IMR-90 (cell line): ENCODE measurements around the gene RAD18. TPM values are rescaled to one million over a fixed set of nuclear protein-coding genes. Genes with fewer than 3 reads are reported as not detected.

Experiments
- ATAC-seq: fragments of 200-7000 bp; cut with Tn5 transposase; 2 replicates; pipeline ENCODE4 v1.9.1; 2020; ENCODE audit warnings: low read depth, mild to moderate bottlenecking, moderate library complexity
- BruUV-seq: library from RNA; stranded (reverse); fragments of 400-500 nt; replicated peaks from 2 replicates; lab custom pipeline; 2021; lab: Mats Ljungman, UMichigan
- CTCF ChIA-PET: fragments of 300-600 bp; formaldehyde crosslinking; extraction: SDS; loops from one replicate; lab custom pipeline; 2021; ENCODE audit warnings: antibody characterized with exemption; lab: Yijun Ruan, JAX
- POLR2A ChIA-PET: fragments of 300-600 bp; sonication (Branson Sonifier 250); formaldehyde crosslinking; loops from one replicate; lab custom pipeline; 2022; ENCODE audit warnings: antibody characterized with exemption; ENCODE audit not compliant: unreplicated experiment; lab: Charles Lee
- DNase-seq: peaks from one replicate; pipeline ENCODE4 v3.0.0; 2013
- H2AFZ ChIP-seq: replicated peaks from 2 replicates; pipeline ENCODE3; 2013; ENCODE audit warnings: low read length, mild to moderate bottlenecking; ENCODE audit not compliant: poor library complexity
- H2AK5ac ChIP-seq: 2 replicates; pipeline ENCODE4 v1.6.1; 2013; ENCODE audit warnings: low read depth, low read length, inconsistent platforms
- H2AK9ac ChIP-seq: replicated peaks from 2 replicates; pipeline ENCODE3; 2013; ENCODE audit warnings: mild to moderate bottlenecking, low read depth, low read length, moderate library complexity; ENCODE audit not compliant: poor library complexity
- H2BK120ac ChIP-seq: 2 replicates; pipeline ENCODE4 v1.6.1; 2013; ENCODE audit warnings: low read depth, low read length, inconsistent platforms
- H2BK15ac ChIP-seq: 3 replicates; pipeline ENCODE4 v1.6.1; 2013; ENCODE audit warnings: low read depth, low read length, inconsistent platforms
- H2BK20ac ChIP-seq: 2 replicates; pipeline ENCODE4 v1.6.1; 2013; ENCODE audit warnings: low read depth, mild to moderate bottlenecking, inconsistent platforms, low read length, moderate library complexity
- H2BK5ac ChIP-seq: 2 replicates; pipeline ENCODE4 v1.6.1; 2013; ENCODE audit warnings: mild to moderate bottlenecking, low read depth, low read length, inconsistent platforms; ENCODE audit not compliant: poor library complexity, severe bottlenecking
- H3K14ac ChIP-seq: replicated peaks from 2 replicates; pipeline ENCODE4 v1.6.1; 2013; ENCODE audit warnings: low read depth, low read length, inconsistent platforms
- H3K18ac ChIP-seq: 2 replicates; pipeline ENCODE4 v1.6.1; 2013; ENCODE audit warnings: low read depth, low read length, control low read depth
- H3K23ac ChIP-seq: 2 replicates; pipeline ENCODE4 v1.6.1; 2013; ENCODE audit warnings: low read depth, low read length, inconsistent platforms
- H3K27ac ChIP-seq: 2 replicates; pipeline ENCODE4 v1.5.1; 2013; ENCODE audit warnings: mild to moderate bottlenecking, control low read depth, low read length; ENCODE audit not compliant: insufficient read depth
- H3K27me3 ChIP-seq: 2 replicates; pipeline ENCODE4 v1.6.1; 2013; ENCODE audit warnings: low read length; ENCODE audit not compliant: control insufficient read depth, insufficient read depth
- H3K36me3 ChIP-seq: 2 replicates; pipeline ENCODE4 v1.6.1; 2013; ENCODE audit warnings: low read length, mixed read lengths; ENCODE audit not compliant: control insufficient read depth, insufficient read depth
- H3K4ac ChIP-seq: 2 replicates; pipeline ENCODE4 v1.6.1; 2013; ENCODE audit warnings: low read depth, low read length, inconsistent platforms
- H3K4me1 ChIP-seq: 2 replicates; pipeline ENCODE4 v1.6.1; 2013; ENCODE audit warnings: low read length, mixed read lengths; ENCODE audit not compliant: control insufficient read depth, insufficient read depth
- H3K4me2 ChIP-seq: 2 replicates; pipeline ENCODE4 v1.6.1; 2013; ENCODE audit warnings: low read depth, mild to moderate bottlenecking, control low read depth, low read length, moderate library complexity
- H3K4me3 ChIP-seq: 2 replicates; pipeline ENCODE4 v1.5.1; 2013; ENCODE audit warnings: low read depth, mild to moderate bottlenecking, control low read depth, low read length, moderate library complexity; ENCODE audit not compliant: insufficient read depth
- H3K56ac ChIP-seq: 2 replicates; pipeline ENCODE4 v1.6.1; 2013; ENCODE audit warnings: low read length, inconsistent platforms; ENCODE audit not compliant: insufficient read depth; ENCODE audit errors: extremely low read depth
- H3K79me1 ChIP-seq, 2 experiments: 2 replicates each; pipeline ENCODE4 v1.6.1; 2013; ENCODE audit warnings: low read length in 2 of 2, inconsistent platforms in 1 of 2, low read depth in 1 of 2
- H3K9ac ChIP-seq: 2 replicates; pipeline ENCODE4 v1.6.1; 2013; ENCODE audit warnings: low read depth, low read length, control low read depth
- H3K9me1 ChIP-seq: 2 replicates; pipeline ENCODE4 v1.6.1; 2013; ENCODE audit warnings: low read length, inconsistent platforms; ENCODE audit not compliant: insufficient read depth
- H3K9me3 ChIP-seq: 2 replicates; pipeline ENCODE4 v1.6.1; 2013; ENCODE audit warnings: low read length; ENCODE audit not compliant: control insufficient read depth, insufficient read depth
- H4K20me1 ChIP-seq: 2 replicates; pipeline ENCODE4 v1.6.1; 2013; ENCODE audit warnings: low read length, inconsistent platforms; ENCODE audit not compliant: insufficient read depth
- H4K5ac ChIP-seq: 2 replicates; pipeline ENCODE4 v1.6.1; 2013; ENCODE audit warnings: mild to moderate bottlenecking, low read depth, low read length, control low read depth
- H4K8ac ChIP-seq, 2 experiments: 2 replicates each; pipeline ENCODE4 v1.6.1; 2013; ENCODE audit warnings: low read depth in 2 of 2, low read length in 2 of 2, control low read depth in 1 of 2, inconsistent platforms in 1 of 2
- H4K91ac ChIP-seq: 2 replicates; pipeline ENCODE4 v1.6.1; 2013; ENCODE audit warnings: low read depth, low read length, inconsistent platforms; ENCODE audit not compliant: insufficient read depth
- BHLHE40 ChIP-seq: fragments of 150-350 bp; IDR thresholded peaks from 2 replicates; pipeline ENCODE4 v1.6.1; 2016; ENCODE audit warnings: mild to moderate bottlenecking, low read depth, low read length
- CHD1 ChIP-seq: IDR thresholded peaks from 2 replicates; pipeline ENCODE4 v1.6.1; 2012; ENCODE audit warnings: low read depth, low read length, improper control_type of control experiment
- ELK1 ChIP-seq: fragments of 150-350 bp; IDR thresholded peaks from 2 replicates; pipeline ENCODE4 v1.6.1; 2016; ENCODE audit warnings: low read depth, mild to moderate bottlenecking, low read length, moderate library complexity, borderline replicate concordance
- MAFK ChIP-seq: IDR thresholded peaks from 2 replicates; pipeline ENCODE4 v1.6.1; 2012; ENCODE audit warnings: low read depth, low read length, improper control_type of control experiment
- MAZ ChIP-seq: IDR thresholded peaks from 2 replicates; pipeline ENCODE4 v1.6.1; 2012; ENCODE audit warnings: low read depth, mild to moderate bottlenecking, low read length, improper control_type of control experiment, moderate library complexity, borderline replicate concordance
- RCOR1 ChIP-seq: IDR thresholded peaks from 2 replicates; pipeline ENCODE4 v1.6.1; 2012; ENCODE audit warnings: mild to moderate bottlenecking, low read length, improper control_type of control experiment; ENCODE audit not compliant: insufficient replicate concordance
- SMC3 ChIP-seq: fragments of 150-350 bp; IDR thresholded peaks from 2 replicates; pipeline ENCODE4 v1.6.1; 2016; ENCODE audit warnings: low read depth, mild to moderate bottlenecking, antibody characterized with exemption, low read length, moderate library complexity
- WGBS, 2 experiments: methylation state at CpG; one replicate each; pipeline versions ENCODE4 v1.1.5 to v1.1.7; 2013; ENCODE audit warnings: missing lambda C conversion rate in 2 of 2; ENCODE audit not compliant: insufficient read length in 1 of 2; ENCODE audit errors: extremely low coverage in 2 of 2; 5-methylcytosine and 5-hydroxymethylcytosine counted together
- dilution Hi-C: fragments of 300-500 bp; cut with HindIII; formaldehyde crosslinking; loops from one replicate; pipeline ENCODE4 v1.14.3; 2018; ENCODE audit warnings: low sequenced_read_pairs; ENCODE audit not compliant: unreplicated experiment
- in situ Hi-C: fragments of 300-500 bp; cut with MboI; formaldehyde crosslinking; loops from 3 replicates; pipeline ENCODE4 v1.14.3; 2019; ENCODE audit warnings: low sequenced_read_pairs, inconsistent platforms, mixed read lengths
- intact Hi-C: fragments of 100-400 bp; cut with micrococcal nuclease; formaldehyde crosslinking; loops from 2 replicates; pipeline ENCODE4 v1.10.0; 2022
- polyA plus RNA-seq, 3 experiments: library from polyadenylated mRNA; depleted of rRNA; stranded (reverse); fragments of >200 nt; gene quantifications; 2 replicates each; pipeline ENCODE4 v1.2.3, GENCODE V29; 2012; ENCODE audit warnings: low replicate concordance in 1 of 3
- total RNA-seq: library from RNA; depleted of rRNA; stranded (reverse); fragments of >200 nt; gene quantifications from 2 replicates; pipeline ENCODE4 v1.2.3, GENCODE V29; 2012

Gene RAD18
- total and polyA plus RNA-seq, 2 of the 4 experiments (the other 2 are of a cell fraction), result 8.2 to 17.2 TPM

- Histone ChIP-seq H3K4me3 (no peak overlapping the region), H3K14ac (0 out of 2 replicates have a peak overlapping the region, but pooled peaks have one; percentile 77), H3K4me1 (peaks cover 18% of the 10 kb centered on the region), H4K8ac (peak overlapping the region; percentile 49 to 72; a peak in 3 of 4 replicates), H2BK15ac (peak overlapping the region; percentile 83; the same call in 2 of the 3 replicates), H3K23ac (no peak overlapping the region), H4K5ac (peak overlapping the region; percentile 85; the same call in 1 of the 2 replicates), H3K4me2 (no peak overlapping the region), H2AK9ac (no peak overlapping the region), H3K36me3 (no peaks in the 10 kb centered on the region), H2BK120ac (peak overlapping the region; percentile 93), H3K4ac (peak overlapping the region; percentile 84), H4K91ac (peak overlapping the region; percentile 85), H3K9me3 (no peaks in the 10 kb centered on the region), H4K20me1 (no peaks in the 10 kb centered on the region), H2BK5ac (peak overlapping the region; percentile 87), H3K79me1 (peaks cover 0 to 7% of the 10 kb centered on the region in 2 experiments; a peak in 2 of 4 replicates), H2AK5ac (peak overlapping the region; percentile 98), H3K56ac (no peak overlapping the region), H3K27me3 (no peaks in the 10 kb centered on the region), H3K9ac (no peak overlapping the region), H3K27ac (no peak overlapping the region), H2AFZ (no peak overlapping the region), H3K9me1 (peaks cover 12% of the 10 kb centered on the region), H2BK20ac (peak overlapping the region; percentile 93), H3K18ac (peak overlapping the region; percentile 69; the same call in 1 of the 2 replicates)
- DNase-seq (no peak), ATAC-seq (no peak)
- in situ Hi-C loops, result no loop called here
- intact Hi-C loops, result no loop called here
- WGBS, 2 experiments, result 97% methylated on average over 3 of the region's 3 CpGs; no CpG with 5 or more reads in 1 of the 2 experiments
- no TSS peak for BruUV-seq
- dilution Hi-C loops, result no loop called here
- CTCF ChIA-PET, result no interaction called here
- POLR2A ChIA-PET, result no interaction called here
- TF ChIP-seq RCOR1 (no peak), MAFK (no peak), MAZ (no peak), BHLHE40 (no peak), ELK1 (no peak), SMC3 (no peak), CHD1 (no peak)
These were observed 92.0 kb downstream of the RAD18 start for GRCh38 chr3:8871306-8871705.
